RCC 7860 (cell line): ENCODE data around the gene TADA3.
A peak's percentile ranks its signal among the peaks of the same experiment; 100 is the strongest.

Experiments
- DNase-seq: peaks from one replicate; pipeline ENCODE4 v3.0.0-alpha.2; 2015; ENCODE audit warnings: low spot score
- FAIRE-seq: peaks from 2 replicates; lab custom pipeline; 2012; peaks lifted over from hg19 to GRCh38; lab: Jason Lieb, UNC

The TADA3 gene

GRCh38 chr3:9809615-9810432 lies 17.6 kb upstream of the TADA3 start, which contains the start of gene TTLL3:
Gene TTLL3, plus strand, starts transcription at chr3:9810262. Its CDS starts 400 bp downstream, at chr3:9810662.
- DNase-seq (peak; percentile 35), FAIRE-seq (no peak)

- DNase-seq (no peak), FAIRE-seq (no peak)
Measured at GRCh38 chr3:9809239-9809614, 17.0 kb upstream of the TADA3 start.

- peak; percentile 34 for DNase-seq
- FAIRE-seq = no peak
Measured at GRCh38 chr3:9808345-9809037, 16.2 kb upstream of the TADA3 start.

GRCh38 chr3:9807981-9808344 lies 15.7 kb upstream of the TADA3 start:
- DNase-seq (no peak), FAIRE-seq (no peak)

- DNase-seq = no peak
- FAIRE-seq = no peak
Measured at GRCh38 chr3:9806688-9807589, 14.7 kb upstream of the TADA3 start.

GRCh38 chr3:9806137-9806536 lies 13.9 kb upstream of the TADA3 start:
- DNase-seq (no peak), FAIRE-seq (no peak)

GRCh38 chr3:9804996-9805395 lies 12.7 kb upstream of the TADA3 start:
- FAIRE-seq (no peak), DNase-seq (no peak)

- FAIRE-seq (no peak), DNase-seq (no peak)
Measured at GRCh38 chr3:9803494-9803893, 11.2 kb upstream of the TADA3 start.

- DNase-seq (no peak), FAIRE-seq (no peak)
Measured at GRCh38 chr3:9800529-9800928, 8.3 kb upstream of the TADA3 start.

GRCh38 chr3:9797196-9797945 lies 5.1 kb upstream of the TADA3 start:
- no peak for FAIRE-seq

GRCh38 chr3:9795207-9795606 lies 2.9 kb upstream of the TADA3 start:
- FAIRE-seq = no peak
- no peak for DNase-seq

More at GRCh38 chr3:9797196-9797945, 5.1 kb upstream of the TADA3 start:
- no peak for DNase-seq

GRCh38 chr3:9794400-9794799 lies 2.1 kb upstream of the TADA3 start:
- DNase-seq = no peak
- no peak for FAIRE-seq

- FAIRE-seq (no peak), DNase-seq (peak; percentile 26)
Measured at GRCh38 chr3:9793161-9793781, 998 bp upstream of the TADA3 start.

GRCh38 chr3:9791790-9792404 lies 376 bp downstream of the TADA3 start:
- no peak for DNase-seq
- no peak for FAIRE-seq

- FAIRE-seq = no peak
- no peak for DNase-seq
Measured at GRCh38 chr3:9791127-9791526, 1.1 kb downstream of the TADA3 start.

- DNase-seq = no peak
- no peak for FAIRE-seq
Measured at GRCh38 chr3:9787714-9788113, 4.6 kb downstream of the TADA3 start.

GRCh38 chr3:9786825-9787669 lies 5.2 kb downstream of the TADA3 start:
- no peak for FAIRE-seq

GRCh38 chr3:9786209-9786739 lies 6.0 kb downstream of the TADA3 start:
- DNase-seq (no peak), FAIRE-seq (no peak)

More at GRCh38 chr3:9786825-9787669, 5.2 kb downstream of the TADA3 start:
- no peak for DNase-seq
